AG04449 (cell line): Measurements from ENCODE around the gene GLRA3.
"Not testable (repeated sequence)": the region's sequence is repeated elsewhere in the genome, so short reads cannot be mapped to it uniquely, and the experiment has no call there.

Experiments used
- CTCF ChIA-PET: fragments of 350-600 bp; formaldehyde crosslinking; extraction: SDS; loops from one replicate; lab custom pipeline; 2021; ENCODE audit warnings: antibody characterized with exemption; lab: Yijun Ruan, JAX
- POLR2A ChIA-PET: fragments of 400-600, 350-600 bp; formaldehyde crosslinking; extraction: SDS; loops from one replicate; lab custom pipeline; 2020; ENCODE audit warnings: antibody characterized with exemption, inconsistent platforms; lab: Yijun Ruan, JAX
- DNase-seq: peaks from one replicate; pipeline ENCODE4 v3.0.0-alpha.2; 2010; ENCODE audit warnings: low read depth, low spot score
- H3K4me3 ChIP-seq: 2 replicates; pipeline ENCODE4 v1.5.1; 2011; ENCODE audit warnings: low read depth, mild to moderate bottlenecking, control low read depth, low read length
- TF ChIP-seq, protein P1 (sequence below): IDR thresholded peaks from one replicate; pipeline ENCODE4 v1.5.1; 2011; ENCODE audit warnings: mild to moderate bottlenecking, moderate library complexity, low read length, control low read depth, inconsistent platforms; ENCODE audit not compliant: insufficient read depth; ENCODE audit errors: missing control alignments

Gene GLRA3

GRCh38 chr4:174828845-174829701 lies at the start of gene GLRA3:
Gene GLRA3, minus strand, starts transcription at chr4:174829247. Its CDS starts 436 bp downstream, at chr4:174828811.
- H3K4me3 ChIP-seq: no peak within 1 kb of the TSS
- CTCF ChIA-PET: no interaction called here
- POLR2A ChIA-PET: no interaction called here
- DNase-seq: no peak
- TF ChIP-seq, protein P1, sequence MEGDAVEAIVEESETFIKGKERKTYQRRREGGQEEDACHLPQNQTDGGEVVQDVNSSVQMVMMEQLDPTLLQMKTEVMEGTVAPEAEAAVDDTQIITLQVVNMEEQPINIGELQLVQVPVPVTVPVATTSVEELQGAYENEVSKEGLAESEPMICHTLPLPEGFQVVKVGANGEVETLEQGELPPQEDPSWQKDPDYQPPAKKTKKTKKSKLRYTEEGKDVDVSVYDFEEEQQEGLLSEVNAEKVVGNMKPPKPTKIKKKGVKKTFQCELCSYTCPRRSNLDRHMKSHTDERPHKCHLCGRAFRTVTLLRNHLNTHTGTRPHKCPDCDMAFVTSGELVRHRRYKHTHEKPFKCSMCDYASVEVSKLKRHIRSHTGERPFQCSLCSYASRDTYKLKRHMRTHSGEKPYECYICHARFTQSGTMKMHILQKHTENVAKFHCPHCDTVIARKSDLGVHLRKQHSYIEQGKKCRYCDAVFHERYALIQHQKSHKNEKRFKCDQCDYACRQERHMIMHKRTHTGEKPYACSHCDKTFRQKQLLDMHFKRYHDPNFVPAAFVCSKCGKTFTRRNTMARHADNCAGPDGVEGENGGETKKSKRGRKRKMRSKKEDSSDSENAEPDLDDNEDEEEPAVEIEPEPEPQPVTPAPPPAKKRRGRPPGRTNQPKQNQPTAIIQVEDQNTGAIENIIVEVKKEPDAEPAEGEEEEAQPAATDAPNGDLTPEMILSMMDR: no peak

GRCh38 chr4:174874898-174875297 lies 45.9 kb upstream of the GLRA3 start:
- no peak overlapping the region for H3K4me3 ChIP-seq
- ChIA-PET CTCF (no interaction called here), POLR2A (no interaction called here)
- TF ChIP-seq, protein P1: no peak
- DNase-seq: no peak

- TF ChIP-seq, protein P1: no peak
- POLR2A ChIA-PET: no interaction called here
- no peak overlapping the region for H3K4me3 ChIP-seq
- DNase-seq: no peak
- CTCF ChIA-PET: no interaction called here
These were observed 44.9 kb upstream of the GLRA3 start for GRCh38 chr4:174873931-174874330.

DNA sequence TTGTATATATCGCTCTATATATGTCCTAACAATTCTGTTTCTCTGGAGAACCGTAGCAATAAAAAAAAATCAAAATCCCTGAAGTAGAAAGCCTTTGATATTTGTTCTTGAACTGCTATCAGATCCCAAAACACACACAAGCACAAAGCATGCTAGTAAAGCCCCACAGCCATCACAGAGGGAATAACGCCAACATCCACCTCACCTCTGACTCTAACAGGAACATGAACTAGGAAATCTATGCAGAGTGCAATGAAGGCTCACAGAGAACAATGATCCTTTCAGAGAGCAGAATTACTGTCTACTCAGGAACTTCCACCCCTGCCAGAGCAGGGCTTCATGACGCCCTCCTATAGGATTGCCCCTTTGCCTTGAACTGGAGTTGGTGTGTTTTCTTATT lies 44.1 kb upstream of the GLRA3 start:
- DNase-seq, CTCF ChIA-PET, H3K4me3 ChIP-seq: not testable (repeated sequence)

DNA sequence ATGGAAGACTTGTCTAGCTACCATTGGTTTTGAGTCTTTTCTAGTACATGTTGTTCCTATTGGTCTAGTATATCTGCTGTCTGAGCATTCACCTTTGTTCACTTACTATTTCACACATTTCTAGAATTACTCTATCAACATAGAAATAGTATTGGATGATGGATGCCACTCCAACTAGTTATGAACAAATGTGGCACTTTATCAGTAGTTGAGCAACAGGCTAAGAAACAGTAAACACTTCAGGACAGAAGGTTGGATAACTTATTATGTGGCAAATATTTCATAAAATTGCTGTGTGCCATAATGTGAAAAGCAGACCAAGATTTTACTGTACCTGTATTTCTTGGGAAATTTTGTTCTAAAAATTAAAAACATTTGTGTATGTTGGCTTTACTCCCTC lies 42.4 kb upstream of the GLRA3 start:
- no peak overlapping the region for H3K4me3 ChIP-seq
- POLR2A ChIA-PET: no interaction called here
- TF ChIP-seq, protein P1: no peak
- DNase-seq: no peak
- CTCF ChIA-PET: no interaction called here

More for the DNA sequence above, 44.1 kb upstream of the GLRA3 start:
- POLR2A ChIA-PET: not testable (repeated sequence)

DNA sequence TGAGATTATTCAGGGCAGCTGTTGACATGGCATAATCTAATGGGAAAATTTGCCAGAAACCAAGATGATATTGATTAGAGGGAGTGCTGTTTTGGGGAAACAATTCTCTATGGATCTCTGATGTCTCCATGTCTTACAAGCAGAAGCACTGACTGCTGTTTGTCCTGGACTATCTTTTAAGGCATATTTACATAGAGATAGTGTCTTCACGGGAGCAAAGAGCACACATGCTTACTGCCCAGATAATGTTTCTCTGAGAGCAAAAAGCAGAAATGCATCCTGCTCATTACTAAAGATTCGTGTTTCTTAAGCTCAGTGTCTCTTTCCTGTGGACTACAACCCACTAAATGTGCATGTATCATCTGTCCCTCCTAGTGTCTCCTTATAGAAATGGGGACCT lies 41.3 kb upstream of the GLRA3 start:
- CTCF ChIA-PET: no interaction called here
- DNase-seq: no peak

More for the DNA sequence above, 41.3 kb upstream of the GLRA3 start:
- TF ChIP-seq, protein P1: no peak
- H3K4me3 ChIP-seq: no peak overlapping the region
- POLR2A ChIA-PET: no interaction called here
